Panc1 (cell line): ENCODE data around the gene C1QC. TPM values are rescaled to one million over a fixed set of nuclear protein-coding genes. Genes with fewer than 3 reads are reported as not detected.

Source experiments
- ATAC-seq: fragments of 200-7000 bp; cut with Tn5 transposase; 2 replicates; pipeline ENCODE4 v1.9.1; 2020; ENCODE audit warnings: mild to moderate bottlenecking, moderate library complexity
- BruUV-seq: library from RNA; stranded (reverse); fragments of 400-500 nt; replicated peaks from 2 replicates; lab custom pipeline; 2021; lab: Mats Ljungman, UMichigan
- CTCF ChIA-PET: fragments of 300-600 bp; sonication (Branson Sonifier 250); formaldehyde crosslinking; loops from one replicate; lab custom pipeline; 2022; ENCODE audit warnings: antibody characterized with exemption; lab: Charles Lee
- POLR2A ChIA-PET: fragments of 300-600 bp; sonication (Branson Sonifier 250); formaldehyde crosslinking; loops from one replicate; lab custom pipeline; 2022; ENCODE audit warnings: antibody characterized with exemption; lab: Charles Lee
- DNase-seq: peaks from one replicate; pipeline ENCODE4 v3.0.0-alpha.2; 2010; ENCODE audit warnings: low read depth, low spot score
- H3K27ac ChIP-seq: 2 replicates; pipeline ENCODE4 v1.5.1; 2011; ENCODE audit warnings: mild to moderate bottlenecking, low read length, inconsistent platforms
- H3K27me3 ChIP-seq: fragments of 200-500 bp; sonication (Bioruptor generic); 2 replicates; pipeline ENCODE4 v1.6.0; 2014; ENCODE audit warnings: low read length, inconsistent platforms; ENCODE audit not compliant: control insufficient read depth, insufficient read depth
- H3K36me3 ChIP-seq: fragments of 200-500 bp; sonication (Bioruptor generic); 2 replicates; pipeline ENCODE4 v1.5.1; 2014; ENCODE audit warnings: inconsistent platforms, mild to moderate bottlenecking, low read length, moderate library complexity; ENCODE audit not compliant: control insufficient read depth, insufficient read depth
- H3K4me1 ChIP-seq: 2 replicates; pipeline ENCODE4 v1.5.1; 2011; ENCODE audit warnings: inconsistent platforms, mild to moderate bottlenecking, low read length, moderate library complexity; ENCODE audit not compliant: control insufficient read depth, insufficient read depth
- H3K4me3 ChIP-seq, 2 experiments: 2 replicates each; pipeline ENCODE4 v1.5.1; 2011 to 2012; ENCODE audit warnings: low read depth in 2 of 2, low read length in 2 of 2, mild to moderate bottlenecking in 2 of 2, inconsistent platforms in 1 of 2, moderate library complexity in 1 of 2
- H3K9me3 ChIP-seq: fragments of 200-500 bp; sonication (Bioruptor generic); 2 replicates; pipeline ENCODE4 v1.5.1; 2014; ENCODE audit warnings: low read depth, mild to moderate bottlenecking, inconsistent platforms, low read length, moderate library complexity; ENCODE audit not compliant: control insufficient read depth, insufficient read depth
- POLR2AphosphoS5 ChIP-seq: IDR thresholded peaks from 2 replicates; pipeline ENCODE4 v1.6.1; 2012; ENCODE audit warnings: mild to moderate bottlenecking, low read depth, low read length, moderate library complexity
- SIN3A ChIP-seq: IDR thresholded peaks from 2 replicates; pipeline ENCODE4 v1.6.1; 2012; ENCODE audit warnings: low read depth, mild to moderate bottlenecking, low read length, moderate library complexity, borderline replicate concordance; ENCODE audit not compliant: insufficient read depth
- TCF7L2 ChIP-seq: IDR thresholded peaks from 2 replicates; pipeline ENCODE4 v1.6.1; 2011; ENCODE audit warnings: mild to moderate bottlenecking, low read depth, low read length, inconsistent platforms
- in situ Hi-C: cut with HindIII; loops from 2 replicates; pipeline ENCODE4 v1.10.0; 2016; ENCODE audit warnings: low sequenced_read_pairs, low pct_unique_long_range_greater_than_20kb
- intact Hi-C: fragments of 100-400 bp; cut with micrococcal nuclease; formaldehyde crosslinking; loops from one replicate; pipeline ENCODE4 v1.10.0; 2022; ENCODE audit not compliant: unreplicated experiment
- total RNA-seq: library from RNA; stranded (reverse); gene quantifications from one replicate; pipeline ENCODE4 v1.2.1, GENCODE V29; 2021; ENCODE audit not compliant: unreplicated experiment
- TF ChIP-seq, protein P1 (sequence below), 2 experiments: IDR thresholded peaks; 2 replicates each; pipeline ENCODE4 v1.6.1; 2011 to 2012; ENCODE audit warnings: low read depth in 2 of 2, control low read depth in 1 of 2, low read length in 1 of 2, mild to moderate bottlenecking in 1 of 2, moderate library complexity in 1 of 2; ENCODE audit not compliant: insufficient read depth in 1 of 2
- TF ChIP-seq, protein P2 (sequence below): fragments of 450-650 bp; IDR thresholded peaks from 2 replicates; pipeline ENCODE4 v1.5.1; 2017; ENCODE audit warnings: mild to moderate bottlenecking

C1QC gene
- total RNA-seq, 1 experiment from 2014 or later, result 0.64 TPM

DNA sequence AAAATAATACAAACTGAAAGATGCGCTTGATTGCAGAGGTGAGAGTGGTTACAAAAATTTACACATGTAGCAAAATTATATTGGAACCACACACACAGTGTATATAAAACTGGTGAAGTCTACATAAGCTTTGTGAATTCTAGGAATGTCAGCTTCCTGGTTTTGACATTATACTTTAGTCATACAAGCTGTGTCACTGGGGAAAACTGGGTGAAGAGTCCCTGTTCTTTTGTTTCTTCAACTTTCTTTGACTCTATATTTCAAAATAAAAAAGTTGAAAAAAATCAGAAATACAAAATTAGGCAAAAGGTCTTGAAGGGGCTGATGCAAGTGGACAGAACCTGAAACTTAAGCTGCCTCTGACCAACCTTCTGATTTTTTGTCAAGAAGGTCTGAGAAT is 3.0 kb downstream of the C1QC start:
- Histone ChIP-seq H3K9me3 (no peaks in the 10 kb centered on the region), H3K4me3 (no peak overlapping the region), H3K36me3 (no peaks in the 10 kb centered on the region), H3K4me1 (no peaks in the 10 kb centered on the region), H3K27me3 (no peaks in the 10 kb centered on the region), H3K27ac (no peak overlapping the region)
- ChIA-PET POLR2A (no interaction called here), CTCF (no interaction called here)
- intact Hi-C loops, result no loop called here
- DNase-seq (no peak), ATAC-seq (no peak)
- BruUV-seq, result no TSS peak
- TF ChIP-seq, protein P1, sequence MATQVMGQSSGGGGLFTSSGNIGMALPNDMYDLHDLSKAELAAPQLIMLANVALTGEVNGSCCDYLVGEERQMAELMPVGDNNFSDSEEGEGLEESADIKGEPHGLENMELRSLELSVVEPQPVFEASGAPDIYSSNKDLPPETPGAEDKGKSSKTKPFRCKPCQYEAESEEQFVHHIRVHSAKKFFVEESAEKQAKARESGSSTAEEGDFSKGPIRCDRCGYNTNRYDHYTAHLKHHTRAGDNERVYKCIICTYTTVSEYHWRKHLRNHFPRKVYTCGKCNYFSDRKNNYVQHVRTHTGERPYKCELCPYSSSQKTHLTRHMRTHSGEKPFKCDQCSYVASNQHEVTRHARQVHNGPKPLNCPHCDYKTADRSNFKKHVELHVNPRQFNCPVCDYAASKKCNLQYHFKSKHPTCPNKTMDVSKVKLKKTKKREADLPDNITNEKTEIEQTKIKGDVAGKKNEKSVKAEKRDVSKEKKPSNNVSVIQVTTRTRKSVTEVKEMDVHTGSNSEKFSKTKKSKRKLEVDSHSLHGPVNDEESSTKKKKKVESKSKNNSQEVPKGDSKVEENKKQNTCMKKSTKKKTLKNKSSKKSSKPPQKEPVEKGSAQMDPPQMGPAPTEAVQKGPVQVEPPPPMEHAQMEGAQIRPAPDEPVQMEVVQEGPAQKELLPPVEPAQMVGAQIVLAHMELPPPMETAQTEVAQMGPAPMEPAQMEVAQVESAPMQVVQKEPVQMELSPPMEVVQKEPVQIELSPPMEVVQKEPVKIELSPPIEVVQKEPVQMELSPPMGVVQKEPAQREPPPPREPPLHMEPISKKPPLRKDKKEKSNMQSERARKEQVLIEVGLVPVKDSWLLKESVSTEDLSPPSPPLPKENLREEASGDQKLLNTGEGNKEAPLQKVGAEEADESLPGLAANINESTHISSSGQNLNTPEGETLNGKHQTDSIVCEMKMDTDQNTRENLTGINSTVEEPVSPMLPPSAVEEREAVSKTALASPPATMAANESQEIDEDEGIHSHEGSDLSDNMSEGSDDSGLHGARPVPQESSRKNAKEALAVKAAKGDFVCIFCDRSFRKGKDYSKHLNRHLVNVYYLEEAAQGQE (IDR thresholded peaks at IDR 0.05; ENCODE audit: insufficient read depth in 1 of 2, low read depth in 2 of 2, low read length in 1 of 2), result no peak
- TF ChIP-seq TCF7L2 (no peak), POLR2AphosphoS5 (no peak), SIN3A (no peak)
- TF ChIP-seq, protein P2, sequence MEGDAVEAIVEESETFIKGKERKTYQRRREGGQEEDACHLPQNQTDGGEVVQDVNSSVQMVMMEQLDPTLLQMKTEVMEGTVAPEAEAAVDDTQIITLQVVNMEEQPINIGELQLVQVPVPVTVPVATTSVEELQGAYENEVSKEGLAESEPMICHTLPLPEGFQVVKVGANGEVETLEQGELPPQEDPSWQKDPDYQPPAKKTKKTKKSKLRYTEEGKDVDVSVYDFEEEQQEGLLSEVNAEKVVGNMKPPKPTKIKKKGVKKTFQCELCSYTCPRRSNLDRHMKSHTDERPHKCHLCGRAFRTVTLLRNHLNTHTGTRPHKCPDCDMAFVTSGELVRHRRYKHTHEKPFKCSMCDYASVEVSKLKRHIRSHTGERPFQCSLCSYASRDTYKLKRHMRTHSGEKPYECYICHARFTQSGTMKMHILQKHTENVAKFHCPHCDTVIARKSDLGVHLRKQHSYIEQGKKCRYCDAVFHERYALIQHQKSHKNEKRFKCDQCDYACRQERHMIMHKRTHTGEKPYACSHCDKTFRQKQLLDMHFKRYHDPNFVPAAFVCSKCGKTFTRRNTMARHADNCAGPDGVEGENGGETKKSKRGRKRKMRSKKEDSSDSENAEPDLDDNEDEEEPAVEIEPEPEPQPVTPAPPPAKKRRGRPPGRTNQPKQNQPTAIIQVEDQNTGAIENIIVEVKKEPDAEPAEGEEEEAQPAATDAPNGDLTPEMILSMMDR, result no peak
- in situ Hi-C loops, result no loop called here

DNA sequence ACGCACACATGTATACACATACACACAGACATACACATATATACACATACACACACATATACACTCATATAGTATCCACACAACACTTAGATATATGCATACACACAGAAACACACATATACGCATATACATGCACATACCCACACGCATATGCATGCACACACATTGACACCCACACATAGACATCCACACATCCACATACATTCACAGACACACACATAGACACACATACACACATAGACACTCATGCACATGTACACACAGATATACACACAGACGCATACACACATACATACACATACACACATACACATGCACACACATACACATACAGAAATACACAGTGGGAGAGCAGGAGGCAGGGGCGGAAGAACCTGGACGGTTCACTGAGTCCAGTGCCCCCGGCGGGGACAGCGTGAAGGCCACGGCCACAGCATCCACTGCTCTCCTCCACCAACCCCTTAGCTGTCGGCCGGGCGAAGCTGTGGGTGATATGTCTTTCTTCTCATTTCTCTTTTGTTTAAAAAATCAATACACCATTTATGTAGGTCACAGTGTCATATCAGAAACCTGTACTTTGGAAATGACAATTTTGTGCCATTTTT is 6.8 kb downstream of the C1QC start:
- CTCF ChIA-PET, result no interaction called here
- DNase-seq, result no peak
- Histone ChIP-seq H3K4me1 (no peaks in the 10 kb centered on the region), H3K36me3 (no peaks in the 10 kb centered on the region), H3K27me3 (no peaks in the 10 kb centered on the region), H3K27ac (no peak overlapping the region), H3K4me3 (no peak overlapping the region), H3K9me3 (no peaks in the 10 kb centered on the region)
- ATAC-seq, result no peak
- POLR2A ChIA-PET, result no interaction called here
- in situ Hi-C loops, result no loop called here
- intact Hi-C loops, result no loop called here
- no TSS peak for BruUV-seq
- TF ChIP-seq, protein P1 (IDR thresholded peaks at IDR 0.05; ENCODE audit: insufficient read depth in 1 of 2, low read depth in 2 of 2, low read length in 1 of 2), result no peak
- no peak for TF ChIP-seq POLR2AphosphoS5
- TF ChIP-seq TCF7L2, result no peak
- no peak for TF ChIP-seq SIN3A
- TF ChIP-seq, protein P2, result no peak
